ENCODE results near the gene CDC45. TPM values are rescaled to one million over a fixed set of nuclear protein-coding genes. Genes with fewer than 3 reads are reported as not detected.
"Not testable (repeated sequence)": the region's sequence is repeated elsewhere in the genome, so short reads cannot be mapped to it uniquely, and the experiment has no call there.

CDC45 gene
- total and polyA plus RNA-seq, 9 donors: 0.46 to 2.2 (median 1.1) TPM; not detected in 3

- H3K27ac ChIP-seq: no peak overlapping the region
- TF ChIP-seq EP300 (IDR thresholded peaks at IDR 0.05): no peak
- TF ChIP-seq POLR2A (IDR thresholded peaks at IDR 0.05): no peak
- TF ChIP-seq, protein P1, sequence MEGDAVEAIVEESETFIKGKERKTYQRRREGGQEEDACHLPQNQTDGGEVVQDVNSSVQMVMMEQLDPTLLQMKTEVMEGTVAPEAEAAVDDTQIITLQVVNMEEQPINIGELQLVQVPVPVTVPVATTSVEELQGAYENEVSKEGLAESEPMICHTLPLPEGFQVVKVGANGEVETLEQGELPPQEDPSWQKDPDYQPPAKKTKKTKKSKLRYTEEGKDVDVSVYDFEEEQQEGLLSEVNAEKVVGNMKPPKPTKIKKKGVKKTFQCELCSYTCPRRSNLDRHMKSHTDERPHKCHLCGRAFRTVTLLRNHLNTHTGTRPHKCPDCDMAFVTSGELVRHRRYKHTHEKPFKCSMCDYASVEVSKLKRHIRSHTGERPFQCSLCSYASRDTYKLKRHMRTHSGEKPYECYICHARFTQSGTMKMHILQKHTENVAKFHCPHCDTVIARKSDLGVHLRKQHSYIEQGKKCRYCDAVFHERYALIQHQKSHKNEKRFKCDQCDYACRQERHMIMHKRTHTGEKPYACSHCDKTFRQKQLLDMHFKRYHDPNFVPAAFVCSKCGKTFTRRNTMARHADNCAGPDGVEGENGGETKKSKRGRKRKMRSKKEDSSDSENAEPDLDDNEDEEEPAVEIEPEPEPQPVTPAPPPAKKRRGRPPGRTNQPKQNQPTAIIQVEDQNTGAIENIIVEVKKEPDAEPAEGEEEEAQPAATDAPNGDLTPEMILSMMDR (IDR thresholded peaks at IDR 0.05): no peak
- 87 to 93% (median 87%) methylated on average over 7 of the region's 7 CpGs for WGBS, 3 donors
- H3K4me3 ChIP-seq: no peak overlapping the region
- no peaks in the 10 kb centered on the region for H3K4me1 ChIP-seq (ENCODE audit: insufficient read depth)
- H3K9me3 ChIP-seq: no peaks in the 10 kb centered on the region
- no peak for DNase-seq
- H3K36me3 ChIP-seq: no peaks in the 10 kb centered on the region
- no peaks in the 10 kb centered on the region for H3K27me3 ChIP-seq
- intact Hi-C loops (cut with DNase I): no loop called here
Observed at GRCh38 chr22:19438298-19438697, 41.4 kb upstream of the CDC45 start.

DNA sequence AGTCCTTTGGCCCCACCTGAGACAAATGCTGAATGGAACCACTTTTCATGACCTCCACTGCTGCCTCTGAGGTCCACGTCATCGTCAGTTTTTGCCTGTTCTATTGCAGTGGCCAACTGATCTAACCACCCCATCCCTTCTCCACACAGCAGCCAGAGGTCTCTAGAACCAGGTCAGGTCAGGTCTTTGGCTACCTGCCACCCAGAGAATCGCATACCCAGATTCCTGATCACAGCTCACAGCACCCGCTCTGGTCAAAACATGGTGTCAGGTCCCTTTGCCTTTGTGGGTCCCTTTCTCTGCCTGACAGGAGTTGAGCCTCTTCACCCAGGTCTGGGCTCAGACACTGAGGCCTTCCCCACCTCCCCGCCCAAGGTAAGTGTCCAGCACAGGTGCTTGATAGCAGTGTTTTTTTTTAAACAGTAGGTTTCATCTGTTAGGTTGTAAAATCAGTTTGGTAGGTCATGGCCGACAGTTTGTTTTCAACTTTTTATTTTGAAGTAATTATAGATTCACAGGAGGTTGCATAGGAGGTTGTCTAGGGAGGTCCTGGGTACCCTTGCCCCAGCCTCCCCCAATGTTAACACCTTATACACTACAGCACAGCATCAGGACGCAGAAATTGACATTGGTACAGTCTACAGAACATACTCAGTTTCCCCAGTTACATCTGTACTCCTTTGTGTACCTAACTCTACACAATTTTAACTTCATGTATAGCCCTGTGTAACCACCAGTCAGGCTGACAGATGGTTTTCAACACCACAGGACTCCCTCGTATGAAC lies 39.1 kb upstream of the CDC45 start:
- Histone ChIP-seq H3K9me3 (no peaks in the 10 kb centered on the region), H3K4me1 (ENCODE audit: insufficient read depth) (no peaks in the 10 kb centered on the region), H3K36me3 (no peaks in the 10 kb centered on the region), H3K27me3 (no peaks in the 10 kb centered on the region), H3K4me3 (no peak overlapping the region), H3K27ac (no peak overlapping the region)
- 70 to 83% (median 82%) methylated on average over 7 to 8 of the region's 8 CpGs for WGBS, 3 donors
- intact Hi-C loops (cut with DNase I): no loop called here
- no peak for DNase-seq
- TF ChIP-seq, protein P1 (IDR thresholded peaks at IDR 0.05): no peak
- TF ChIP-seq POLR2A (IDR thresholded peaks at IDR 0.05) (no peak), EP300 (IDR thresholded peaks at IDR 0.05) (no peak)

GRCh38 chr22:19442166-19442565 lies 37.6 kb upstream of the CDC45 start:
- WGBS, 3 donors: 98 to 100% (median 98%) methylated on average over 2 of the region's 2 CpGs
- TF ChIP-seq POLR2A (IDR thresholded peaks at IDR 0.05) (no peak), EP300 (IDR thresholded peaks at IDR 0.05) (no peak)
- TF ChIP-seq, protein P1 (IDR thresholded peaks at IDR 0.05): no peak
- H3K4me3 ChIP-seq: no peak overlapping the region
- H3K27ac ChIP-seq: no peak overlapping the region
- H3K27me3 ChIP-seq: no peaks in the 10 kb centered on the region
- intact Hi-C loops (cut with DNase I): no loop called here
- no peak for DNase-seq
- peaks cover 3% of the 10 kb centered on the region for H3K4me1 ChIP-seq (ENCODE audit: insufficient read depth)
- no peaks in the 10 kb centered on the region for H3K9me3 ChIP-seq
- H3K36me3 ChIP-seq: no peaks in the 10 kb centered on the region

DNA sequence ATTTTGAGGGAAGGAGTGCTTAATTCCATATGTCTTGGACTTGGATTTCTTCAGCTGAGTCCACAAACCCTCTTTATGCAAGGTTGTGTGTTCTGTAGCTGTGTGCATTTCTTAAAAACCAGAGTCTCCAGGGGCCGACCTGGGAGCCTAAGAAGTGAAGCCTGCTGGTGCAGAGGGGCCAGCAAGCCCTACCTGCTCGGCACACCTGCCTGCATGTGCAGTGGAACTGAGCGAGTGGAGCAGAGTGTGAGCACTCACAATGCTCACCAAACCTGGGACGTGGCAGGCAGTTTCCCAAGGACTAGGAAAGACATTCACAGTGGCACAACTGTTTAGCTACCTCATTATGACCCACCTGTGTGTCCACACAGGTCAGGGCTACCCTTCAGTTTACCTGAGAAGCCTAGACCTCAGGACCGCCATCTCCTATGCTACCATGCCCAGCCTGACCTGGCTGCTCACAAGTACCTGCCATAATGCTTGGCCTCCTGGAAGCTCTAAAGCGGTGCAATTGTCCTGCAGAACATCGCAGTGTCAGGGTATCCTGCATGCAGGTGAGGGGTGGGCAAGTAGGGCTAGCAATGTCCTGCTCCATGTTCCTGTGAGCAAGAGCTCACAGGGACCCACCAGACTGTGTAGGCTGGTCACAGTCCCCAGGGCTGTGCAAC lies 36.0 kb upstream of the CDC45 start:
- peaks cover 6% of the 10 kb centered on the region for H3K4me1 ChIP-seq (ENCODE audit: insufficient read depth)
- H3K4me3 ChIP-seq: no peak overlapping the region
- intact Hi-C loops (cut with DNase I): no loop called here
- WGBS, 3 donors: 74 to 82% (median 78%) methylated on average over 7 of the region's 7 CpGs
- DNase-seq: no peak
- H3K36me3 ChIP-seq: no peaks in the 10 kb centered on the region
- no peak overlapping the region for H3K27ac ChIP-seq
- H3K9me3 ChIP-seq: no peaks in the 10 kb centered on the region
- H3K27me3 ChIP-seq: no peaks in the 10 kb centered on the region
- TF ChIP-seq EP300 (IDR thresholded peaks at IDR 0.05): no peak
- TF ChIP-seq POLR2A (IDR thresholded peaks at IDR 0.05): no peak
- TF ChIP-seq, protein P1 (IDR thresholded peaks at IDR 0.05): no peak

GRCh38 chr22:19445279-19445982 lies 34.3 kb upstream of the CDC45 start:
- H3K9me3 ChIP-seq; H3K4me1 ChIP-seq (ENCODE audit: insufficient read depth); H3K27me3 ChIP-seq; H3K4me3 ChIP-seq; H3K36me3 ChIP-seq; H3K27ac ChIP-seq; DNase-seq; intact Hi-C loops (cut with DNase I): not testable (repeated sequence)
- WGBS, 3 donors: 85 to 90% (median 87%) methylated on average over 9 of the region's 9 CpGs

All from ovary (tissue), 9 donors.